Nephron (organoid): Measurements from ENCODE around the gene NXNL1.

ENCODE experiments used
- H3K27ac Mint-ChIP-seq, 3 experiments: 2 replicates each; pipeline ENCODE4 v1.8.0; 2020; ENCODE audit warnings: mixed read lengths in 3 of 3, mild to moderate bottlenecking in 2 of 3, moderate library complexity in 1 of 3
- H3K27me3 Mint-ChIP-seq: 2 replicates; pipeline ENCODE4 v1.8.0; 2021; ENCODE audit warnings: low read depth, mild to moderate bottlenecking, moderate library complexity, mixed read lengths
- H3K36me3 Mint-ChIP-seq: 2 replicates; pipeline ENCODE4 v1.8.0; 2020; ENCODE audit warnings: low read depth, mixed read lengths
- H3K4me1 Mint-ChIP-seq: 2 replicates; pipeline ENCODE4 v1.8.0; 2020; ENCODE audit warnings: mixed read lengths
- H3K4me3 Mint-ChIP-seq, 3 experiments: 2 replicates each; pipeline ENCODE4 v1.8.0; 2020; ENCODE audit warnings: mild to moderate bottlenecking in 3 of 3, mixed read lengths in 3 of 3, moderate library complexity in 2 of 3
- H3K9me3 Mint-ChIP-seq: 2 replicates; pipeline ENCODE4 v1.8.0; 2020; ENCODE audit warnings: mixed read lengths
- TF ChIP-seq, protein P1 (sequence below), 3 experiments: fragments of 200-600 bp; sonication (generic); IDR thresholded peaks; one replicate each; pipeline ENCODE4 v1.5.0; 2021; ENCODE audit warnings: antibody characterized with exemption in 3 of 3; ENCODE audit not compliant: unreplicated experiment in 3 of 3

Gene NXNL1

DNA sequence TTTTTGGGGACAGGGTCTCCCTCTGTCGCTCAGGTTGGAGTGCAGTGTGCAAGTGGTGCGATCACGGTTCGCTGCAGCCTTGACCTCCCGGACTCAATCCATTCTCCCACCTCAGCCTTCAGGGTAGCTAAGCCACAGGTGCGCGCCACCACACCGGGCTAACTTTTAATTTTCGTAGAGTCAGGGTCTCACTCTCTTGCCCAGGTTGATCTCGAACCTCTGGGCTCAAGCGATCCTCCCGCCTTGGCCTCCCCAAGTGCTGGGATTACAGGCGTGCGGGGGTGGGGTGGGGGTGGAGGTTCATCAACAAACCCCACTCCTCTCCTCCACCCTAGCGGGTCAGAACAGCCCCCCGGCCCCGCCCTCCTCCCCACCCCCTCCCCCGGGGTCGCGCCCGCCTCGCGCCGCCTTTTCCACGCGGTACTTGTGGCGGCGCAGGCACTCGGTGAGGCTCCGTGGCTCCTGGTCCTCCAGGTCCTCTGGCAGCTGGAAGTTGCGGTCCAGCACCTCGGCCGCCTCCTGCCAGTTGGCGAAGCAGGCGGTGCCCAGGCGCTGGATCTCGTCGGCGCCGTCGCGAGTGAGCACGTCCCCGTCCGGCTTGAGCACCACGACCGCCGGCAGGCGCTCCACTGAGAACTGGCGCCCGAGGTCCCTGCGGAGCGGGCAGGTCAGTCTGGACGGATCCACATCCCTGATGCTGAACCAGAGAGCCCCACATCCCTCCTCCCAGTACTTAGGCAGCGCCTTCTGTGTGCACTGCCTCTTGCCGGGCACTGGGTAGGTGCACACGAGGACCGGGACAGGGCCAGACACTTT, 5.2 kb downstream of the NXNL1 start:
- no peaks in the 10 kb centered on the region for H3K36me3 Mint-ChIP-seq
- TF ChIP-seq, protein P1, sequence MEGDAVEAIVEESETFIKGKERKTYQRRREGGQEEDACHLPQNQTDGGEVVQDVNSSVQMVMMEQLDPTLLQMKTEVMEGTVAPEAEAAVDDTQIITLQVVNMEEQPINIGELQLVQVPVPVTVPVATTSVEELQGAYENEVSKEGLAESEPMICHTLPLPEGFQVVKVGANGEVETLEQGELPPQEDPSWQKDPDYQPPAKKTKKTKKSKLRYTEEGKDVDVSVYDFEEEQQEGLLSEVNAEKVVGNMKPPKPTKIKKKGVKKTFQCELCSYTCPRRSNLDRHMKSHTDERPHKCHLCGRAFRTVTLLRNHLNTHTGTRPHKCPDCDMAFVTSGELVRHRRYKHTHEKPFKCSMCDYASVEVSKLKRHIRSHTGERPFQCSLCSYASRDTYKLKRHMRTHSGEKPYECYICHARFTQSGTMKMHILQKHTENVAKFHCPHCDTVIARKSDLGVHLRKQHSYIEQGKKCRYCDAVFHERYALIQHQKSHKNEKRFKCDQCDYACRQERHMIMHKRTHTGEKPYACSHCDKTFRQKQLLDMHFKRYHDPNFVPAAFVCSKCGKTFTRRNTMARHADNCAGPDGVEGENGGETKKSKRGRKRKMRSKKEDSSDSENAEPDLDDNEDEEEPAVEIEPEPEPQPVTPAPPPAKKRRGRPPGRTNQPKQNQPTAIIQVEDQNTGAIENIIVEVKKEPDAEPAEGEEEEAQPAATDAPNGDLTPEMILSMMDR (IDR thresholded peaks at IDR 0.05; ENCODE audit: unreplicated experiment in 3 of 3): no peak
- H3K9me3 Mint-ChIP-seq: no peaks in the 10 kb centered on the region

DNA sequence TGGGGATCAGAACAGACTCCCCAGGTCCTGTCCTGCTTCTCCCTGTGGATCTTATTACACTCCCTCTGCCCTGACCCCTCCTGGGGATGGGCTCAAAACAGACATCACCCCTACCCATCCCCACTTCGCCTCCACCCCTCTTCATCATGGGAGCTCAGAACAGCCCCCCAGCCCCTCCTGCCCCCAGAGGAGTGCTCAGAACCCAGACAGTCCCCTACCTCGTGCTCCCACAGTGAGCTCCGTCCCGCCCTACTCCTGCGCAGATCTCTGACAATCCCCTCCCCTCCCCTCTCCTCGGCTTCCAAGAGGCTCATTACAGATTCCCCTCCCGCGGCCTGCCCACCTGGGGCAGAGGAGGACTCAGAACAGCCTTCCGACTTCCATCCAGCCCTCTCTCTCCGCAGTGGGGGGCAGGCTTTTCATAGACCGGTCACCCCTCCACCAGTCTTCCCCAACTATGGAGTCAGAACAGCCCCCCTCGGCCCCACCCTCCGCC, 6.1 kb downstream of the NXNL1 start:
- Mint-ChIP-seq H3K36me3 (no peaks in the 10 kb centered on the region), H3K9me3 (no peaks in the 10 kb centered on the region), H3K27ac (peak overlapping the region in 1 of 3 experiments; percentile 40), H3K4me1 (peaks cover 10% of the 10 kb centered on the region), H3K27me3 (peaks cover 72% of the 10 kb centered on the region), H3K4me3 (peak overlapping the region in 2 of 3 experiments; percentile 14 to 32)
- TF ChIP-seq, protein P1 (IDR thresholded peaks at IDR 0.05; ENCODE audit: unreplicated experiment in 3 of 3): no peak

More for the DNA sequence above, 5.2 kb downstream of the NXNL1 start:
- H3K4me1 Mint-ChIP-seq: peaks cover 10% of the 10 kb centered on the region
- H3K27me3 Mint-ChIP-seq: peaks cover 67% of the 10 kb centered on the region
- H3K27ac Mint-ChIP-seq: no peak overlapping the region
- H3K4me3 Mint-ChIP-seq: no peak overlapping the region

DNA sequence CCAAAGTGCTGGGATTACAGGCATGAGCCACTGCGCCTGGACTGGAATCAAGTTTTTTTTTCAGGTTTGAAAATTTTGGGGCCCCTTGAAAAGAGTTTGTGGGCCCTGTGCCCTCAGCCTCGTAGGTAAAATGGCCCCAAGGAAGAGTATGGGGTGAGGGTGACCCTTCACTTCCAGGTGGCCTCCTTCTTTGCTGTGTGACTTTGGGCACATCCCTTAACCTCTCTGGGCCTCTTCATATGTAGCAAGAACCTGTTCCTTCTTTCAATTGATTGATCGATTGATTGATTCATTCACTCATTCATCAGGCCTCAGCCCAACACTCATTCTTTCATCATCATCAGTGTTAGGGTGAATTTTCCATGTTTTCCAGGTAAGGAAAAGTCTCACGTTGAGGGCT, 8.9 kb downstream of the NXNL1 start:
- no peak overlapping the region for H3K4me3 Mint-ChIP-seq
- TF ChIP-seq, protein P1 (IDR thresholded peaks at IDR 0.05; ENCODE audit: unreplicated experiment in 3 of 3): no peak
- H3K36me3 Mint-ChIP-seq: no peaks in the 10 kb centered on the region
- H3K27me3 Mint-ChIP-seq: peaks cover 62% of the 10 kb centered on the region
- H3K4me1 Mint-ChIP-seq: peaks cover 16% of the 10 kb centered on the region
- H3K27ac Mint-ChIP-seq: no peak overlapping the region
- no peaks in the 10 kb centered on the region for H3K9me3 Mint-ChIP-seq

DNA sequence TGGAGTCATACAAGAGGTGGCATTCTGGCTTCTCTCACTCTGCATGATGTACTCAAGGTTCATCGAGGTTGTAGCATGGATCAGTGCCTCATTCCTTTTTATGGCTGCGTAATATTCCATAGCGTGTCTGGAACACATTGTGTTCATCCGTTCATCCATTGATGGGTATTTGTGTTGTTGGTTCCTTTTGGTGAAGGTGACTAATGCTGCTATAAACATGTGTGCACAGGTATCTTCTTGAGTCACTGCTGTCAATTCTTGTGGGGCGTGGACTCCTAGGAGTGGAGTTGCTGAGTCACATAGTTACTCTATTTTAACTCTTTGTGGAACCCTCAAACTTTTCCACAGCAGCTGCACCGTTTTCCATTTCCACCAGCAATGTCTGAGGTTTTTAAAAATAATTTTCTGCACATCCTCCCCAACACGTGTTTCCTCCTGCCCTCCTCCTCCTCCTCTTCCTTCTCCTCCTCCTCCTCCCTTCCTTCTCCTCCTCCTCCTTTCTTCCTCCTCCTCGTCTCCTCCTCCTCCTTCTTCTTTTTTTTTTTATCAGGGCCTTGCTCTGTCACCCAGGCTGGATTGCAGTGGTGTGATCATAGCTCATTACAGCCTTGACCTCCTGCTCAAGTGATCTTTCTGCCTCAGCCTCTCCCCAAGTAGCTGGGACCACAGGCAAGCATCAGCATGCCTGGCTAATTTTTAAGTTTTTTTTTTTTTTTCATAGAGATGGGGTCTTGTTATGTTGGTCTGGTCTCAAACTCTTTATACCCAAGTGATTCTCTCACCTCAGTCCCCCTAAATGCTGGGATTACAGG, 10.3 kb downstream of the NXNL1 start:
- TF ChIP-seq, protein P1 (IDR thresholded peaks at IDR 0.05; ENCODE audit: unreplicated experiment in 3 of 3): no peak
- no peaks in the 10 kb centered on the region for H3K9me3 Mint-ChIP-seq
- H3K27ac Mint-ChIP-seq: peak overlapping the region in 2 of 3 experiments; percentile 40 to 67
- no peaks in the 10 kb centered on the region for H3K36me3 Mint-ChIP-seq
- H3K4me3 Mint-ChIP-seq: peak overlapping the region; percentile 67 to 83 (median 68)
- peaks cover 49% of the 10 kb centered on the region for H3K27me3 Mint-ChIP-seq
- peaks cover 16% of the 10 kb centered on the region for H3K4me1 Mint-ChIP-seq

DNA sequence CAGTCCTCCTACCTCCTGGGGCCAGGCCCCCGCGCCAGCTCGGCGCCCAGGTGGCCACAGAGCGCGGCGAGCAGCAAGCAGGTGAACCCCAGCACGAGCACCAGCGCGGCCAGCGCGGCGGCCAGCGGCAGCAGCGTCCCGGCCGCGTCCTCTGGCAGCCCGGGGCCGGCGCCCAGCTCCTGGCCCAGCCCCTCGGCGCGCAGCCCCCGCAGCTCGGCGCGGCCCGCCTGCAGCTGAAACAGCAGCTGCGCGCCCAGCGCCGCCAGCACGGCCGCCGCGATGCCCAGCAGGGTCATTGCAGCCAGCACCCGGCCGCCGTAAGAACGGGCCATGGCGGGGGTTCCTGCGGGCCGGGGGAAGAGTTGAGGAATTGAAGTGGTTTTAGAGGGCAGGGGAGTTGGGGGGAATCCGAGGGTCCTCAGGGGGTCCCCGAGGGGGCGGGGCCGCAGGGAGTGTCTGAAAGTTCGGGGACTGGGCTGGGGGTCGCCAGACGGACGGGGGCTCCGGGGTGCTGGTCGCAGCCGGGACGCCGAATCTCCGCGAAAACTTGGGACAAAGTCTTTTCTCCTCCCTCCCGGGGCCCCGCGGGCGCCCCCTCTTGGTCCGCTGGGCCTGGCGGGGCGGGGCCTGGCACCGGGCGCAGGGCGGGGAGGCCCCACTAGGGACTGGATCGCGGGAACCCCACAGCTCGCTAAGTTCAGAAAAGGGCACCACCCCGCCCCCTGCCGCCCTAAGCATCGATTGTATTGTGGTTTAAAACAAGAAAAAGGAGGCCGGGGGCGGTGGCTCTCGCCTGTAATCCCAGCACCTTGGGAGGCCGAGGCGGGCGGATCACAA, 12.4 kb downstream of the NXNL1 start, which contains the start of gene TMEM221:
Gene TMEM221, minus strand, starts transcription at position 538 of the 837 bp plus-strand sequence. Its CDS starts 206 bp downstream, at position 332.
- Mint-ChIP-seq H3K27ac (no peak within 1 kb of the TSS), H3K4me3 (peak within 1 kb of the TSS; percentile 73 to 79 (median 77)), H3K27me3 (peaks cover 27% of the 10 kb centered on the region), H3K4me1 (peaks cover 7% of the 10 kb centered on the region), H3K36me3 (no peaks in the 10 kb centered on the region), H3K9me3 (no peaks in the 10 kb centered on the region)
- TF ChIP-seq, protein P1 (IDR thresholded peaks at IDR 0.05; ENCODE audit: unreplicated experiment in 3 of 3): peak; percentile 50 to 66 (median 59)
